Tibial nerve (tissue), 4 donors: ENCODE results near the gene FAM111A. TPM values are rescaled to one million over a fixed set of nuclear protein-coding genes. Genes with fewer than 3 reads are reported as not detected.

Source experiments
- DNase-seq, 2 donors: peaks; one replicate each; pipeline ENCODE4 v3.0.0-alpha.2; 2019; ENCODE audit warnings: low spot score in 2 of 2
- H3K27ac ChIP-seq, 4 donors: fragments of 200-600 bp; sonication (generic) in 3 of 4; one replicate each; pipeline ENCODE4 v1.5.1; 2017 to 2019; ENCODE audit warnings: mild to moderate bottlenecking in 1 of 4
- H3K27me3 ChIP-seq, 2 donors: fragments of 200-600 bp; sonication (generic) in 1 of 2; one replicate each; pipeline versions ENCODE4 v1.5.1 to v1.6.0; 2017 to 2019
- H3K36me3 ChIP-seq, 3 donors: fragments of 200-600 bp; sonication (generic); one replicate each; pipeline ENCODE4 v1.5.1; 2018 to 2019
- H3K4me1 ChIP-seq, 4 donors: fragments of 200-600 bp; sonication (generic) in 3 of 4; one replicate each; pipeline ENCODE4 v1.5.1; 2017 to 2019
- H3K4me3 ChIP-seq, 4 donors: fragments of 200-600 bp; sonication (generic) in 3 of 4; one replicate each; pipeline ENCODE4 v1.5.1; 2017 to 2019; ENCODE audit warnings: mild to moderate bottlenecking in 1 of 4, moderate library complexity in 1 of 4
- H3K9me3 ChIP-seq, 4 donors: fragments of 200-600 bp; sonication (generic) in 3 of 4; one replicate each; pipeline ENCODE4 v1.5.1; 2017 to 2019
- EP300 ChIP-seq, 2 donors: sonication (generic); formaldehyde crosslinking; IDR thresholded peaks; one replicate each; pipeline ENCODE4 v1.6.1; 2017; ENCODE audit warnings: antibody characterized with exemption in 2 of 2, mild to moderate bottlenecking in 1 of 2
- POLR2A ChIP-seq, 2 donors: fragments of 450-650 bp; IDR thresholded peaks; one replicate each; pipeline ENCODE4 v1.6.1; 2017; ENCODE audit warnings: antibody characterized with exemption in 2 of 2, mild to moderate bottlenecking in 2 of 2, moderate library complexity in 2 of 2
- WGBS, 2 donors: methylation state at CpG; one replicate each; pipeline ENCODE4 v1.1.5; 2018; 5-methylcytosine and 5-hydroxymethylcytosine counted together
- total RNA-seq, 4 donors: library from RNA; depleted of rRNA; stranded (reverse); fragments of >200 nt; gene quantifications; one replicate each; pipeline ENCODE4 v1.1.0, GENCODE V29; 2016
- TF ChIP-seq, protein P1 (sequence below), 5 experiments: fragments of 200-600 bp in 3 of 5; fragments of 450-650 bp in 2 of 5; sonication (generic) in 3 of 5; IDR thresholded peaks; one replicate each; pipeline ENCODE4 v1.5.1; 2016 to 2019; ENCODE audit warnings: antibody characterized with exemption in 5 of 5, mild to moderate bottlenecking in 3 of 5, moderate library complexity in 2 of 5

The FAM111A gene
- total RNA-seq, 4 donors from 2014 or later = 24.3 to 76.9 (median 40.3) TPM

- Histone ChIP-seq H3K27ac (peak overlapping the region; percentile 88 to 98 (median 92)), H3K27me3 (no peaks in the 10 kb centered on the region), H3K4me1 (peaks cover 0 to 41% (median 12%) of the 10 kb centered on the region in 4 donors), H3K4me3 (peak overlapping the region; percentile 45 to 86 (median 62)), H3K9me3 (no peaks in the 10 kb centered on the region), H3K36me3 (peaks cover 0 to 11% (median 0%) of the 10 kb centered on the region in 3 donors)
- TF ChIP-seq, protein P1, sequence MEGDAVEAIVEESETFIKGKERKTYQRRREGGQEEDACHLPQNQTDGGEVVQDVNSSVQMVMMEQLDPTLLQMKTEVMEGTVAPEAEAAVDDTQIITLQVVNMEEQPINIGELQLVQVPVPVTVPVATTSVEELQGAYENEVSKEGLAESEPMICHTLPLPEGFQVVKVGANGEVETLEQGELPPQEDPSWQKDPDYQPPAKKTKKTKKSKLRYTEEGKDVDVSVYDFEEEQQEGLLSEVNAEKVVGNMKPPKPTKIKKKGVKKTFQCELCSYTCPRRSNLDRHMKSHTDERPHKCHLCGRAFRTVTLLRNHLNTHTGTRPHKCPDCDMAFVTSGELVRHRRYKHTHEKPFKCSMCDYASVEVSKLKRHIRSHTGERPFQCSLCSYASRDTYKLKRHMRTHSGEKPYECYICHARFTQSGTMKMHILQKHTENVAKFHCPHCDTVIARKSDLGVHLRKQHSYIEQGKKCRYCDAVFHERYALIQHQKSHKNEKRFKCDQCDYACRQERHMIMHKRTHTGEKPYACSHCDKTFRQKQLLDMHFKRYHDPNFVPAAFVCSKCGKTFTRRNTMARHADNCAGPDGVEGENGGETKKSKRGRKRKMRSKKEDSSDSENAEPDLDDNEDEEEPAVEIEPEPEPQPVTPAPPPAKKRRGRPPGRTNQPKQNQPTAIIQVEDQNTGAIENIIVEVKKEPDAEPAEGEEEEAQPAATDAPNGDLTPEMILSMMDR (IDR thresholded peaks at IDR 0.05) = peak in 1 of 5 experiments; percentile 12
- TF ChIP-seq EP300 (IDR thresholded peaks at IDR 0.05) (peak in 1 of 2 donors; percentile 87), POLR2A (IDR thresholded peaks at IDR 0.05) (peak in 1 of 2 donors; percentile 44)
- WGBS, 2 donors = 1% methylated on average over 39 of the region's 39 CpGs
- peak; percentile 53 to 65 for DNase-seq
These were observed 2.1 kb downstream of the FAM111A start for GRCh38 chr11:59144579-59145345.

DNA sequence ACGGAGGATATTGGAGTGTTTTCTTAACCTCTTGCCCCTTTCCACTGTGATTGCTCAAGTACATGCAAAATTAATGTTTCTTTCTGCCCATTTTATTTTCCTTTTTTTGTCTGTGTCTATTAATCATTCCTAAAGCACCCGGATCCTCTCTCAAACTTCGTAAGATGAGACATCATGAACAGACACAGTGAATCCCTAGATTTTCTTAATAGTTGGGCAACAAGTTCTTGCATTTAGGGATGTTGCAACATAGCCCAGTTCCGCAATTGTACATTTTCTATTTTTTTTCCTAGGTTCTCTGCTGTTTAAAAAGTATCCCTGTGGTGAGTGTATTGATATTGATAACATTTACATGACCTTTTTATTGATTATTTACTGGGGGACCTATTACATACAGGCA, 2.9 kb downstream of the FAM111A start:
- no peak for TF ChIP-seq POLR2A (IDR thresholded peaks at IDR 0.05)
- peak in 1 of 2 donors; percentile 67 for TF ChIP-seq EP300 (IDR thresholded peaks at IDR 0.05)
- Histone ChIP-seq H3K27ac (peak overlapping the region; percentile 88 to 98 (median 92)), H3K36me3 (peaks cover 0 to 11% (median 0%) of the 10 kb centered on the region in 3 donors), H3K4me1 (peaks cover 0 to 41% (median 12%) of the 10 kb centered on the region in 4 donors), H3K9me3 (no peaks in the 10 kb centered on the region), H3K4me3 (peak overlapping the region in 3 of 4 donors; percentile 56 to 86 (median 69)), H3K27me3 (no peaks in the 10 kb centered on the region)
- peak in 1 of 2 donors; percentile 41 for DNase-seq
- WGBS, 2 donors = 41 to 42% methylated on average over 4 of the region's 4 CpGs

- no peak for DNase-seq
- WGBS, 2 donors = 100% methylated on average over 1 of the region's 1 CpG
These were observed 9.1 kb downstream of the FAM111A start for GRCh38 chr11:59151761-59152160.

GRCh38 chr11:59152312-59152951, 9.8 kb downstream of the FAM111A start:
- TF ChIP-seq POLR2A (IDR thresholded peaks at IDR 0.05) (no peak), EP300 (IDR thresholded peaks at IDR 0.05) (no peak)
- TF ChIP-seq, protein P1 (IDR thresholded peaks at IDR 0.05) = no peak
- Histone ChIP-seq H3K4me1 (no peaks in the 10 kb centered on the region), H3K9me3 (no peaks in the 10 kb centered on the region), H3K36me3 (peaks cover 0 to 25% (median 0%) of the 10 kb centered on the region in 3 donors), H3K27me3 (no peaks in the 10 kb centered on the region), H3K27ac (no peak overlapping the region), H3K4me3 (no peak overlapping the region)
- DNase-seq = no peak
- 85 to 87% methylated on average over 8 of the region's 8 CpGs for WGBS, 2 donors

More at GRCh38 chr11:59151761-59152160, 9.1 kb downstream of the FAM111A start:
- peaks cover 0 to 25% (median 0%) of the 10 kb centered on the region in 3 donors for H3K36me3 ChIP-seq
- H3K4me3 ChIP-seq = no peak overlapping the region
- TF ChIP-seq, protein P1 (IDR thresholded peaks at IDR 0.05) = no peak
- TF ChIP-seq POLR2A (IDR thresholded peaks at IDR 0.05) (no peak), EP300 (IDR thresholded peaks at IDR 0.05) (no peak)
- no peak overlapping the region for H3K27ac ChIP-seq
- no peaks in the 10 kb centered on the region for H3K9me3 ChIP-seq
- H3K27me3 ChIP-seq = no peaks in the 10 kb centered on the region
- H3K4me1 ChIP-seq = no peaks in the 10 kb centered on the region

DNA sequence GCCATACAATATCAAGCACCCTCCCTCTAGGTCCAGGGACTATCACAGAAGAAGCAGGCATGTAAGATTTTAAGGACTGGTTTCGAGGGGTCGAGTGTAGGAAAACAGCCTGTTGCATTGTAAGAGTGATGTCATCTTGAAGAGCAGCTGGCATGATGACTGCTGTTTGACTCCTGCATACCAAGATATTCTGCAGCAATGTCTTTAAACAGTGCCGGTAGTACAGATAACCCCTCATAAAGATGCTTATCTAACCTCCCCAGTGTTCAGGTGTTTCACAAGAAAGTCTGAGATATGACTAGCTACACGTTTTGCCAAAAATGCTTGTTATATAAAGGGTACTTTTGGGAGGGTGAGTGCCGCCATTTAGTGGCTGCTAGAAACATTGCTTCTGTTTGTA, 12.0 kb downstream of the FAM111A start:
- TF ChIP-seq, protein P1 (IDR thresholded peaks at IDR 0.05) = no peak
- no peak for TF ChIP-seq EP300 (IDR thresholded peaks at IDR 0.05)
- no peak for TF ChIP-seq POLR2A (IDR thresholded peaks at IDR 0.05)
- peaks cover 0 to 14% (median 0%) of the 10 kb centered on the region in 3 donors for H3K36me3 ChIP-seq
- no peaks in the 10 kb centered on the region for H3K9me3 ChIP-seq
- peaks cover 0 to 5% (median 2%) of the 10 kb centered on the region in 4 donors for H3K4me1 ChIP-seq
- H3K27ac ChIP-seq = no peak overlapping the region
- no peaks in the 10 kb centered on the region for H3K27me3 ChIP-seq
- H3K4me3 ChIP-seq = no peak overlapping the region
- 76 to 86% methylated on average over 5 of the region's 5 CpGs for WGBS, 2 donors
- no peak for DNase-seq
